Activated CD4-positive, CD25-positive, alpha-beta regulatory T cell treated with anti-CD3 and anti-CD28 coated beads, Interleukin-2, amount 50 U/mL, for 16 hours (primary cell): ENCODE measurements around the gene HCN2.
"Not testable (repeated sequence)": the region's sequence is repeated elsewhere in the genome, so short reads cannot be mapped to it uniquely, and the experiment has no call there.

ENCODE experiments used
- DNase-seq: peaks from one replicate; pipeline ENCODE4 v3.0.0-alpha.2; 2020; ENCODE audit warnings: low read depth, low spot score

Gene HCN2

GRCh38 chr19:619286-620002, 29.8 kb downstream of the HCN2 start:
- no peak for DNase-seq

GRCh38 chr19:620166-620862, 30.6 kb downstream of the HCN2 start:
- DNase-seq, result no peak

- not testable (repeated sequence) for DNase-seq
These were observed 31.5 kb downstream of the HCN2 start for GRCh38 chr19:621191-621590.

- no peak for DNase-seq
These were observed 32.1 kb downstream of the HCN2 start for GRCh38 chr19:621819-622218.

- no peak for DNase-seq
These were observed 33.0 kb downstream of the HCN2 start for GRCh38 chr19:622666-623065.

GRCh38 chr19:623175-623916, 33.7 kb downstream of the HCN2 start:
- no peak for DNase-seq

GRCh38 chr19:623974-624373, 34.3 kb downstream of the HCN2 start:
- DNase-seq, result no peak

- no peak for DNase-seq
These were observed 34.9 kb downstream of the HCN2 start for GRCh38 chr19:624433-625109.

GRCh38 chr19:625257-625656, 35.6 kb downstream of the HCN2 start:
- DNase-seq, result no peak

- not testable (repeated sequence) for DNase-seq
These were observed 36.9 kb downstream of the HCN2 start for GRCh38 chr19:626566-626965.

GRCh38 chr19:628168-628567, 38.5 kb downstream of the HCN2 start:
- DNase-seq, result no peak

GRCh38 chr19:629515-629914, 39.8 kb downstream of the HCN2 start:
- not testable (repeated sequence) for DNase-seq

GRCh38 chr19:629961-630714, 40.5 kb downstream of the HCN2 start:
- no peak for DNase-seq

GRCh38 chr19:632579-633067, 42.9 kb downstream of the HCN2 start:
- DNase-seq, result no peak

- DNase-seq, result peak; percentile 93
These were observed 43.5 kb downstream of the HCN2 start, which contains the start of gene POLRMT for GRCh38 chr19:633068-633785. Gene POLRMT (minus strand): TSS chr19:633537. CDS start chr19:633512, 25 bp downstream.

- DNase-seq, result no peak
These were observed 44.3 kb downstream of the HCN2 start for GRCh38 chr19:633786-634639.

GRCh38 chr19:634975-635652, 45.4 kb downstream of the HCN2 start:
- DNase-seq, result no peak

- no peak for DNase-seq
These were observed 49.2 kb downstream of the HCN2 start for GRCh38 chr19:638906-639252.
